Heart left ventricle (tissue), 16 donors: ENCODE results near the gene PROSER3. TPM values are rescaled to one million over a fixed set of nuclear protein-coding genes. Genes with fewer than 3 reads are reported as not detected.

Experiments
- ATAC-seq, 4 donors: fragments of 200-7000 bp; cut with Tn5 transposase; one replicate each; pipeline ENCODE4 v1.9.1; 2020 to 2022; ENCODE audit warnings: moderate library complexity in 4 of 4, mild to moderate bottlenecking in 3 of 4, moderate number of reproducible peaks in 1 of 4
- DNase-seq, 5 donors: peaks; one replicate each; pipeline ENCODE4 v3.0.0-alpha.2; 2020
- H3K27ac ChIP-seq, 12 donors: fragments of 200-600 bp; sonication (generic) in 4 of 12; one replicate each; pipeline versions ENCODE4 v1.5.0 to v1.8.0; 2016 to 2022; ENCODE audit warnings: mild to moderate bottlenecking in 2 of 12
- H3K27me3 ChIP-seq, 9 donors: fragments of 200-600 bp; sonication (generic) in 2 of 9; one replicate each; pipeline versions ENCODE4 v1.5.1 to v1.8.0; 2016 to 2022; ENCODE audit warnings: mild to moderate bottlenecking in 3 of 9
- H3K36me3 ChIP-seq, 9 donors: fragments of 200-600 bp; sonication (generic) in 2 of 9; one replicate each; pipeline versions ENCODE4 v1.5.0 to v1.8.0; 2018 to 2022; ENCODE audit warnings: mild to moderate bottlenecking in 2 of 9
- H3K4me1 ChIP-seq, 12 donors: fragments of 200-600 bp; sonication (generic) in 4 of 12; one replicate each; pipeline versions ENCODE4 v1.5.0 to v1.8.0; 2016 to 2022; ENCODE audit warnings: mild to moderate bottlenecking in 3 of 12
- H3K4me3 ChIP-seq, 12 donors: fragments of 200-600 bp; sonication (generic) in 4 of 12; one replicate each; pipeline versions ENCODE4 v1.5.0 to v1.8.0; 2017 to 2022; ENCODE audit warnings: mild to moderate bottlenecking in 9 of 12, moderate library complexity in 4 of 12
- H3K9me3 ChIP-seq, 12 donors: fragments of 200-600 bp; sonication (generic) in 4 of 12; one replicate each; pipeline versions ENCODE4 v1.5.0 to v1.8.0; 2016 to 2022; ENCODE audit warnings: mild to moderate bottlenecking in 1 of 12
- CTCF ChIP-seq, 12 donors: fragments of 200-600 bp; sonication (generic) in 4 of 12; IDR thresholded peaks; one replicate each; pipeline versions ENCODE4 v1.5.0 to v1.8.0; 2018 to 2022; ENCODE audit warnings: antibody characterized with exemption in 12 of 12, mild to moderate bottlenecking in 5 of 12
- POLR2A ChIP-seq, 2 donors: fragments of 450-650 bp; IDR thresholded peaks; one replicate each; pipeline ENCODE4 v1.6.1; 2017; ENCODE audit warnings: antibody characterized with exemption in 2 of 2, mild to moderate bottlenecking in 2 of 2, moderate library complexity in 2 of 2
- WGBS, 4 donors: extraction: QIAGEN DNeasy Blood & Tissue Kit in 2 of 4; methylation state at CpG; one replicate each; pipeline versions ENCODE4 v1.1.5 to v1.1.7; 2013 to 2018; 5-methylcytosine and 5-hydroxymethylcytosine counted together
- intact Hi-C, 10 donors: fragments of 100-400 bp; cut with DNase I; formaldehyde crosslinking; loops; one replicate each; pipeline versions ENCODE4 v1.11.1 to v1.14.2; 2022
- polyA plus RNA-seq, 2 donors: library from polyadenylated mRNA; stranded (reverse); fragments of 200-250 nt; gene quantifications; one replicate each; pipeline ENCODE4 v1.2.3, GENCODE V29; 2013
- total RNA-seq, 9 donors: library from RNA; depleted of rRNA in 2 of 9; stranded (reverse); fragments of >200 nt in 2 of 9; fragmentation: NEBNext Ultra II Directional in 3 of 9; extraction: Animal tissue kit (Norgen Biotek cat#: 25700) in 3 of 9; gene quantifications; one replicate each; pipeline versions ENCODE4 v1.1.0 to v1.2.4, GENCODE V29; 2016 to 2023
- donor health status: ischemic (EF 13 %, LVEDD 7.1; RV severe dilation, severe dysfunction).
- donor health status: healthy with polysubstance abuse.
- donor health status: DM: no; HTN: yes; CAD: no.
- donor health status: DM: no; HTN: no; CAD: no.
- donor health status: ischemic (EF 25% LVEDD 6.9; RV normal size, moderate dysfunction).
- donor health status: ischemic (EF 25% LVEDD 5.7; RV mildly dilated, moderate dysfunction).
- donor health status: healthy.
- donor health status: DM: yes; HTN: yes; CAD: no.
- donor health status: ischemic (EF 35%, LVEDD 5.7; RV mildly dilated, moderate dysfunction).
- donor health status: nonischemic (EF 11% LVEDD 7.7; RV severe dilation, severe dysfunction).
- donor health status: DM: yes; HTN: yes; CAD: no.
- donor health status: PGD.
- donor health status: ischemic (EF 29% LVEDD 5.4; RV normal size, mild dysfunction).
- donor health status: nonischemic (EF 23%, LVEDD 6.1; RV moderate dilation, normal function).

The PROSER3 gene
- total and polyA plus RNA-seq, 11 donors = 1.9 to 19.7 (median 9.7) TPM

GRCh38 chr19:35786299-35787160, 28.6 kb downstream of the PROSER3 start:
- intact Hi-C loops = loop anchor here in 1 of 10 donors (10.0 kb wide), 1 partner anchor 88 kb away; no protein-coding TSS in a partner anchor
- Histone ChIP-seq H3K36me3 (peaks cover 0 to 21% (median 3%) of the 10 kb centered on the region in 9 donors), H3K4me3 (no peak overlapping the region), H3K4me1 (no peaks in the 10 kb centered on the region), H3K27ac (no peak overlapping the region), H3K9me3 (no peaks in the 10 kb centered on the region), H3K27me3 (no peaks in the 10 kb centered on the region)
- DNase-seq (no peak), ATAC-seq (no peak)
- WGBS, 4 donors = 88 to 93% (median 93%) methylated on average over 26 to 31 of the region's 31 CpGs
- TF ChIP-seq POLR2A (IDR thresholded peaks at IDR 0.05) = no peak
- no peak for TF ChIP-seq CTCF (IDR thresholded peaks at IDR 0.05)

GRCh38 chr19:35787227-35787799, 29.3 kb downstream of the PROSER3 start:
- no peak overlapping the region for H3K4me3 ChIP-seq
- WGBS, 4 donors = 91 to 98% (median 95%) methylated on average over 6 to 15 of the region's 15 CpGs
- H3K36me3 ChIP-seq = peaks cover 0 to 15% (median 1%) of the 10 kb centered on the region in 9 donors
- no peak for DNase-seq
- TF ChIP-seq CTCF (IDR thresholded peaks at IDR 0.05) (no peak), POLR2A (IDR thresholded peaks at IDR 0.05) (no peak)
- no peaks in the 10 kb centered on the region for H3K4me1 ChIP-seq
- intact Hi-C loops = loop anchor here in 1 of 10 donors (10.0 kb wide), 1 partner anchor 87 kb away; no protein-coding TSS in a partner anchor
- no peaks in the 10 kb centered on the region for H3K9me3 ChIP-seq
- ATAC-seq = no peak
- H3K27ac ChIP-seq = no peak overlapping the region
- no peaks in the 10 kb centered on the region for H3K27me3 ChIP-seq

DNA sequence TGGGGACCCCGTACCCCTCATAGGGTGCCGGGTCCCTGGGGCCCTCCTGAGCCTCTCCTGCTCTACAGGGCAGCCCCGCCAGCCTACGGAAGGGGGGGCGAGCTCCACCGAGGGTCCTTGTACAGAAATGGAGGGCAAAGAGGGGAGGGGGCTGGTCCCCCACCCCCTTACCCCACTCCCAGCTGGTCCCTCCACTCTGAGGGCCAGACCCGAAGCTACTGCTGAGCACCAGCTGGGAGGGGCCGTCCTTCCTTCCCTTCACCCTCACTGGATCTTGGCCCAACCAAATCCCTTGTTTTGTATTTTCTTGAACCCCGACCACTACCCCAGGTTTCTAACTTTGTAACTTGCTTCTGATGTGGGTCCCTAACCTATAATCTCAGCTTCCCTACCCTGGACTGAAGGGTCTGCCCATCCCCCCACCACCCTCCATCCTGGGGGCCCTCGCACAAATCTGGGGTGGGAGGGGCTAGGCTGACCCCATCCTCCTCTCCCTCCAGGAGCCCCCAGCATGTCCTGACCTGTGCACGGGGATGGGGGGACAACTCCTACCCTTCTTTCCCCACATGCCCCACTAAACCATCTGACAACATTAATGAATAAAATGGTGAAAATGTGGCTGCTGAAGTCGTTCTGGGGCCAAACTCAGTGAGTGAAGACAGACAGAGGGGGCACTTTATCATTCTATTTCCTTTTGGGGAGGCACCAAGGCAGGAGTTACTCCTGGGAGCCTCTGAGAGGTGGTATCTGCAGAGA, 30.4 kb downstream of the PROSER3 start:
- Histone ChIP-seq H3K27ac (no peak overlapping the region), H3K4me1 (no peaks in the 10 kb centered on the region), H3K36me3 (peaks cover 0 to 8% (median 0%) of the 10 kb centered on the region in 9 donors), H3K9me3 (no peaks in the 10 kb centered on the region), H3K27me3 (no peaks in the 10 kb centered on the region), H3K4me3 (no peak overlapping the region)
- DNase-seq (no peak), ATAC-seq (no peak)
- intact Hi-C loops = loop anchor here in 1 of 10 donors (10.0 kb wide), 1 partner anchor 86 kb away; no protein-coding TSS in a partner anchor
- WGBS, 4 donors = 82 to 87% (median 84%) methylated on average over 12 of the region's 12 CpGs
- TF ChIP-seq CTCF (IDR thresholded peaks at IDR 0.05) = no peak
- no peak for TF ChIP-seq POLR2A (IDR thresholded peaks at IDR 0.05)
